GM21717 (cell line): Measurements from ENCODE around the gene ARHGAP44.
A peak's percentile ranks its signal among the peaks of the same experiment; 100 is the strongest.

ENCODE experiments used
- ATAC-seq: cut with Tn5 transposase; IDR thresholded peaks from one replicate; pipeline ENCODE4 v1.9.1; 2021; ENCODE audit warnings: mild to moderate bottlenecking, moderate library complexity; ENCODE audit not compliant: unreplicated experiment

The ARHGAP44 gene

DNA sequence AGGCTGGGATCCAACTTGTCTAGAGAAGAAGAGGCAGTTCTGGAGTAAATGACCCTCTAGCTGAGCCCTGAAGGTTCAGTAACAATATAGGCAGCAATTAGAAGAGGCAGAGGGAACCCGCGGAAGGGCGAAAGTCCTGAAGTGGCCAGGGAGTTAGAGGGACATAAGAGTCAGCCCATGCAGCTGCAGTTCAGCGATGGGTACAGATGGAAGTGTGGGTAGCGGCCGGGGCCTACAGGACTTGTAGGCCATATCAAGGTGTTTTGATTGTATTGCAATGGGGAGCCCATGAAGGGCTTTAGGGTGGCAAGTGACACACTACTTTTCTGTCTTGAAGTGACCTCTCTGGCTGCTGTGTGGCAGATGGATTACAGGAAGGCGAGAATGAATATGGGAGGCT is 225.5 kb downstream of the ARHGAP44 start:
- no peak for ATAC-seq

DNA sequence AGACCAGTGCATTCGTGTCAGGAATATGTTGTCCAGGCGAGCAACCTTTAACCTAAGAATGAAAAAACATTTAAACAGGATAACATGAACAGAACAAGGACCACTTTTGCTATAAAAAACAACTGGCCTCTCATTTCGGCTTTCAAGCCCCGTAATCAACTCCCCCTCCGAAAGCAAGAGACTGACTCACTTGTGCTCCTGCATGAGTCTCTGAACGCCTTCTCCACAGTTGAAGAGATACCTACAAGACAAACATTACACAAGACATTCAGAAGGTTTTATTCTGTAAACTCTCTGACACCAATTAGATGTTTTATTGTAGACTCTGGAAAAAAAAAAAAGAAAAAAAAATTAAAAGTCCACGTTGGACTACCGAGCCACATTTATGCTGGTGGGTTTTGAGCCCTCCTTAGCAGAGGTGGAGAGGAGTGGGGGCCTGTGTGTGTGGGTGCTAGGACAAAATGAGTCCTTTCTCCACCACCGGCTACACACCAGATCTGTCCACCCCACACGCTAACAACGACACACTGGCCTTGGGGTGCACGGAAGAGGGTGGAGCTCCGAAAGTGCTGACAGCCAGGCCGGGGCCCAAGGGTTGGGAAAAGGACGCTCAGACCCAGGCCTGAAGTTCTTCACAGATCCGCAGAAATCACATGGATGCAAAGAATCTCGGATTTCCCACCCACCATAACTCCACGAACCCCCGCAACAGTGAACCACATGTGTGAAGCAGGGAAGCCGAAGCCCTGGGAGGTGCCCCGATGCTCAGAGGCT is 227.8 kb downstream of the ARHGAP44 start:
- ATAC-seq, result peak; percentile 11

DNA sequence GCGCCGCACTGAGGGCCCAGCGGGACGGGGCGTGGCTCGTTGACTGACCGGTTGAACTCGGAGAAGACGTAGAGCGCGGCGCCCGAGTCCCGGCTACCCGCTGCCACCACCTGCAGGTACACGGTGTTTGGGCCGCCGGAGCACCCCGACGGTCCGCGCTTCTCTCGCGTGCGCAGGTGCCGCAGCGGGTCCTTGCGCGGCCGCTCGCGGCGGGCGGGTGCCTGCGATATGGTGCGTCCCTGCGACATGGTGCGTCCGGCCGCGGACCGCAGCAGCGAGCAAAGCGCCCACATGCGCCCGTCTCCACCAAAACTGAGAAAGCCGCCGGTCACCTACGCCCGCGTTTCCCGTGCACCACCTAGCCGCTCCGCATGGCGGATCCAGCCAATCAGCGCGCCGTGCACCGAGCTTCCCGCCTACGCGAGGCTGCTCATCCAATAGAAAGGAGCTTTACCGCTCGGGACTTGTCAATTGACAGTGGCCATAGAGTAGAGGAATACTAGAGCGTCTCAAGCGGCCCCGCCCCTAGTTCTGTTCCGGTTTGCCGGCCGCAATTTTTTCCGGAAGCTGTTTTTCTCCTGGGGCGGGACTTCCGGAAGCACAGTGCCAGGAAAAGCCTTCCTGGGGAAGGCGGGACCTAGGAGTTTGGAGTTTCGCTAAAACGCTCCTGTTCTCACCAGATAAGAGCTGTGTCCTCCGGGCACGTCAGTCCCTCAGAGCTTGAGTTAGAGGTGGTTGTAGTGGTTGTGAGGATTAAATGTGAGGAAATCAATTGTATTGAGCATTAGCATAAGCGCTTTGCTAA is 228.6 kb downstream of the ARHGAP44 start, which contains the start of gene ELAC2:
ELAC2 (minus strand) TSS at position 373 of the 805 bp plus-strand sequence; CDS start at position 293, 80 bp downstream.
- peak; percentile 98 for ATAC-seq

DNA sequence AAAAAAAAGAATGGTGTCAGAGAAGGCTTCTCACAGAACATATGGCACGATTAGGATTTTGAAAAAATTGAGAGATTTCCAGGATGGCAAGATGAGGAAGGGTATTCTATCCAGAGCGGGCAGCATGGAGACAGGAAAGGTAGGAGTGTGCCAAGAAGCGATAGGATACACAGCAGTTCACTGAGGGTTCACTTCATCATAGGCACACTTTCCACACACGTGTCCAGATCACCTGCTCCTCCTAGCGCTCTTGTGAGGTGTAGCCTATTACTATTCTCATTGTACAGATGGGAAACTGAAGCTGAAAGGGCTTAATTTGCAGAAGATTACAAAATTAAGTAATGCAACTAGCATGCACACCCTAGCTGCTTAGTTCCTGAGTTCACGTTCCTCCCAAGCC is 234.7 kb downstream of the ARHGAP44 start:
- ATAC-seq, result no peak

DNA sequence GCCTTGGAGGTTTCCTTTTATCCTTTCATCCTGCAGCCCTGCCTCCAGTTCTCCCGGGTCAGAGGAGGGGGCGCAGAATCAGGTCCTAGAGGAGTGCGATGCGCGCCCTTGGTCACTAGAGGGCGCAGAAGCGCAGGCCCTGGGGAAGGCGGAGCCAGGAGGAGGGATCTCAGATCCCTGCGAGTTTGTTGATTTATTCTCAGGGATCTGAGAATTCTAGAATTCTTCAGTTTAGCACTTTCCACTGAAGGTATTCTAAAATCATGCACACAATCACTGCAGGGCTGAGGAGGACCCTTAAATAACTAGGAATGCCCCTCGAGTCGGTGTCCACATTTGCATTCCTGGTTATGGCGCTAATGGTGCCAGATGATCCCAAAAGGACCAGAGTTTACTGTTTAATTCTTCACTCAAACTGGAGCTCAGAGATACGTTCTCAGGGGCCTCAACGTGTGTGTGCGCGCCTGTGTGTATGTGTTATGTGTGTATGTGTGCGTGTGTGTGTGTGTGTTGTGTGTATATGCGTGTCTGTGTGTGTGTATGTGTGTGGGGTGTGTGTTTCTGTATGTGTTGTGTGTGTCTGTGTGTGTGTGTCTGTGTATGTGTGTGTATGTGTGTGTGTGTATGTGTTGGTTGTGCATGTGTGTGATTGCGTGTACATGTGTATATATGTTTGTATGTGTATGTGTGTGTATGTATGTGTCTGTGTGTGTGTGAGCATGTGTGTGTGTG is 235.4 kb downstream of the ARHGAP44 start:
- ATAC-seq, result peak; percentile 76

DNA sequence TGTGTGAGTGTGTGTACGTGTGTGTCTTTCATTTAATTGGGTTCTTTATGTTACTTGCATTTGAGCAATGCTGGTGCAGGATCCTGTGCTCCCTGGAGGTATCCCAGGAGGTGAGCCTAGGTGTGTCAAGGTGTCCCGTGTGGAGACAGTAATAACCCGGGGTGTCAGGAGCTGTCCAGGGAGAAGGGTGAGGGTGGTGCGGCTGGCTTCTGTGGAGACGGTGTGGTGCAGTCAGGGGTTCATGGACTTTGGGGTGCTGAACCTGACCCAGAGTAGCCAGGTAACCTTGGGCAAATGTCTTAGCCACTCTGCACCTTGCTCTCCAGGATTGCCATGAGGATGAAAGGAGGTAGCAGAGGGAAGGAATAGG is 235.9 kb downstream of the ARHGAP44 start:
- ATAC-seq, result no peak

DNA sequence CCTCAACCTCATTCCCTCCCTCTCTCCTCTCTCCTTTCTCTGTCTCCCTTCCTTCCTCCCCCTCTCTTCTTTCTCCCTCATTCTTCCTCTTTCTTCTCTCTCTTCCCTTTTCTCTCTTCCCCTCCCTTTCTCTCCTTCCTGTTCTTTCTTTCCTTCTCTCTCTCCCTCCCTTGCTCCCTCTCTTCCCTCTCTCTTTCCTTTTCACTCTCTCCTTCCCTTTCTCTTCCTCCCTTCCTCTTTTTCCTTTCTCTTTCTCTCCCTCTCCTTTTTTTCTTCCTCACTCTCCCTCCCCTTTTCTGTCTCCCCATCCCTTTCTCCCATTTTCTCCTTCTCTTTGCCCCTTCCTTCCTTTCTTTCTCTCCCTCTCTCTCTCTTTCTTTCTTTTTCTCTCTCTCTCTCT is 236.4 kb downstream of the ARHGAP44 start:
- ATAC-seq, result no peak

DNA sequence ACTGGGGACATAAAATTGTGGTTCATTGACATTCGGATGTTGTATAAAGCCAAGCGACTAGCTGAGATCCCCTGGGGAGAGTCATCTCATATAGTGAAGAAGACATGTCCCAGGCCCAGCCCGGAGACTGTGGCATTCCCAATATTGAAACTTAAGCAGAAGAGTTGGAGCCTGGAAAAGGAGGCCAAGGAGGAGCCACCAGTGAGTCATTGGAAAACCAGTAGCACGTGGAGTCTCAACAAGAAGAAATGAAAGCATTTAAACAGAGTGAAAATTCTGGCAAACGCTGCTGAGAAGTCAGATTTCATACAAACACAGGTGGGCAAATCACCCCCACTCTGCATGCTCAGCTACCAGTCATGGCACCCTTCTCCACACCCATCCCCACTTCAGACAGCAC is 237.9 kb downstream of the ARHGAP44 start:
- no peak for ATAC-seq

DNA sequence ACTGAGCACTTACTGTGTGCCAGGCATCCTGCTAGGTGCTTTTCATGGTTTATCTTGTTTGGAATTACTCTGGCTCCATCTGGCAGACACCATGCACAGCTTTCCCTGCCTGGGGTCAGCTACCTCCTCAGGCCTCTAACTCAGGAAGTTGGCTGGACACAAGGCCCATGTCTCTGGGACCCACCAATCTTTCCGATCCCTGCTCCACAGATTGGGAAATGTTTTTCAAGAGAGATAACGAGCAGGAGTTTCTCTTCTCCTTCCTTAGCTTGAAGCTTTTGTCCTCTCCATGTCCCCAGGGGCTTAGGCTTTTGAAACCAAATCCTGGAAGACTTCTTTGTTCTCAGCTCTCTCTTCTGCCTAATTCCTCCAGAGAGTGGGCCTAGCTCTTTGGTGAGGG is 240.0 kb downstream of the ARHGAP44 start:
- ATAC-seq, result no peak

DNA sequence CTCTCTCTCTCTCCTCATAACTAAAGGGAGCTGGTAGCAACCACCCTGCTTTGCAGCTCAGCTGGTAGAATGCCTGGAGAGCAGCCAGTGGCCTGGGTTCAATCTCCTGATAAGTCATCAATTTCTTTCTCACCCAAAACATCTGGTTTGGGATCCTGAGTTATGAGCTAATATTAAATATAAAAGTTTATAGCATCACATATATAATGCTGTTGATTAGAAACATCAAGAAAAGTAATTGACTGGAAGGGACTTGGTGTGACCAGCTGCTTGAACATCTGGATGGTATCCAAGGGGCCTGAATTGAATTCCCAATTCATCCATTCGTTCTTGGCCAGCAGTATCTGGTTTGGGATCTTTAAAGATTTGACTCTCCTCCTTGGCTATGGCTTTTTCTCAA is 240.8 kb downstream of the ARHGAP44 start:
- ATAC-seq, result no peak

DNA sequence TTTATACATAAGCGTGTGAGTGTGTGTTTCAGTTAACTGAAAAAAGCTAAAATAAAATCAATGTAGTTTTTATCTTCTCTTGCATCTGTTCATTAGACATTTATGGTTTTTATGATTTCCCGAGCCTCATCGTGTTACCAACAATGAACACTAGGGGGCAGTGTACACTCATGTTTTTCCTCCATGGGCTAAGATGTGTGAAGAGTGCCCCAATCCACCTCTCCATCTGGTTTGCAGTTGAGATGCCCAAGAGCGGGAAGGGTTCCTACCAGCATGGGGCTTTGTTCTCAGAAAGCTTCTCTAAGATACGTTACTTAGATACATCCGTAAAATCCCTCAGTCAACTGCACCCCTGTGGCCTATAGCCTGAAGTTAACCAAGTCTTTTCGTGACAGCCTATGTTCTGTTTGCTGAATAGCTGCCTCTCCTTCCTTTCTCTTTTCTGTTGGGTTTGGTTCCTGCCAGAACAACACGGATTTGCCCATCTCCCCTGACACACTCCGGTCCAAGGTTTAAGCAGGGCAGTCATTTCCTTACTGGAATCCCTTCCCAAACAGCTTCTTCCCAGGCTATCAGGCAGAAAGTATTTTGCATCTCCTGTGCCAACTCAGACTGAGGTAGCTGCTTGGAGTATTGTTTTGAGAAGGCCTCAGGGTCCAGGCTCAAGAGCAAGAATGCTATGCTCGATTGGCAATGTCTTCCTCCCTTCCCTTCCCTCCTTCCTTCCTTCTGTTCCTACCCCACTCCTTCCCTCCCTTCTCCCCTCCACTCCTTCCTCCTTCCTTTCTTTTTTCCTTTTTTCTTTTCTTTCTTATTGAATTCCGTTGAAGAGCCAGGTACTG is 241.4 kb downstream of the ARHGAP44 start:
- ATAC-seq, result no peak

DNA sequence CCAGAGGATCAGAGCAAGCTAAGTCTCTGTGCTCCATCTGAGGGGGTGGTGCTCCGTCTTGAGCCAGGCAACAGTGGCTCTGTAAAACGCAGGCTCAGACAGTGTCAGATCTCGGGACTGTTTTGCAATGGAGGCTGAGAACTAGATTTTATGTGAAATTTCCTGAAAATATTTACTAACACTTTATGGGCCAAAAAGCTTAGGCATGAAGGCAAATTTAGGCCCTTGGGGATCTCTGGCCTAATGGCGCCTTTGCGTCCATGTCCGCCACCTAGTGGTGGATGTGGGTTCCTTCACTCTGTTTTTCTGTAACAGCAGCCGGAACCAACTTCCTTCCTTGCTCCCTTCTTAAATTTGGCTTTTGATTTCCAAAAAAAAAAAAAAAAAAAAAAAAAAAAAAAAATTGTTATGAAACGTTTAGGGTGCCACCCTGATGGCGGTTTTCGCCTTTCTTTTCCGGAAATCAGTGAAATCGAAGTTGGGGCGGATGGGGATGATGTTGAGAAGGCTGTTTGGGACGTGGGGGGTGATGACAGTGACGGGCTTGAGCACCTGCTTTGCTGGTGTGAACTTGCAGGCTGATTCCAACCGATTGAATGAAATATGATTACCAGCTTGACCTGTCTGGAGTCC is 242.5 kb downstream of the ARHGAP44 start:
- ATAC-seq, result peak; percentile 73

DNA sequence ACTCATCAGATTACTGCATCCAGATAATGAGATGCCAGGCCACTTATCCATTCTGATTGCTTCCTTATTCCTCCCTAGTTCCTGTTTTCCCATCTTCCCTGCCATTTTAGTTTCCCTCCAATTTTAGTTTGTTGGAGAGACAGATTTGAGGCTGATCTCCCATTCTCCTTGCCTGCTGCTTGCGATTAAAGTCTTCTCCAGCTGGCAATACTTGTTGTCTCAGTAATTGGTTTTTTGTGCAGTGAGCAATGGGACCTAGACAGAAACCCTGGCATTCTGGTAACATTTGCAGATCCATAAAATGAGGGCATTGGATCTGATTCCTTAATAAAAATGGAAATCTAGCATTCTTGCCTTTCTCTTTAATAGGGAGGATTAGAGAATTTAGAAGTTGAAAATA is 246.1 kb downstream of the ARHGAP44 start:
- ATAC-seq, result no peak

DNA sequence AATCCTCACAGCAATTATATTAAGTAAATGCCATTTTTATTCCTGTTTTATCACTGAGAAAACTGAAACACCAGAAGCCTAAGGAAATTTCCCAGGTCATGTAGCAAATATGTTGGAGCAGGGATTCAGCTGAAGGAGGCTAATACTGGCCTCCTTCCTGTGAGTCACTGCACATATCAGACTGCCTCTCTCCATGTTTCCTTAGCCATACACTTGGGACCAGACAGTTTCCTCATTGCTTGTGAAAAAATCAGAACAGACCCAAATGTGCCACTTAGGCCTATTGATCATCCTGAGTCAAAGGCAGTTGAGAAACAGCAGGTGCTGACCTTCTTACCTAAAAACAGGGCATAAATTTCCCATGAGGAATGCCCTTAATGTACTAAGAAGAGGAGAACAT is 247.5 kb downstream of the ARHGAP44 start:
- ATAC-seq, result no peak

DNA sequence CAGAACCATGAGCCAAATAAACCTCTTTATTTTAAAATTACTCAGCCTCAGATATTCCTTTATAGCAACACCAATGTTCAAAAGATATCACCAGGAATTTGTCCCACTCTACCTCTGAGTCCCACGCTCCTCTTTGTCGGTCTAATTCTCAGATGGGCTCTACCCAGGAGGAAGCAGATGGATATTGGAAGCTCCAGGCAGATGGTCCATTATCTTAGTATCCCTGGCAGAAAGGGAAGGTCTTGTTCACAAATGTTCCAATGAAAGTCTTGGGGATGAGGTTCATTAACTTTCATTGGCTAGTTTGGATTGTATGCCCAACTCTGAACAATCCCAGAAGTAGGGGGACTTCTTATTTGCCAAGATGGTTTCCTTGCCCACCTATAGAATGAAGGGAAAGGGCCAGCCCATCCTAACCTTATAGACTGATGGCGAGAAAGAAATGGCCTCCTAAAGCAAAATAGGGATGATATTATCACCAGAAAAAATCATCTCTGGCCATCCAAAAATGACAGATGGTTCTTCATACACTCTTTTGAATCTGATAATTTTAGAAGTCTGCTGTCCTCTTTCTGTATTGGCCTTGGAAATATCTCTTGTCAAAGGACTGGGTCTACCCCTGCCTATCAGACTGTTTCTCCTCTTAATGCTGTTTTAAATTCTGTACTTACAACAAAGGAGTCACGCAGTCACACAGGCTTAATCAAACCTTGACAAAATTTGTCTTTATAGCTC is 249.8 kb downstream of the ARHGAP44 start:
- ATAC-seq, result no peak
